ENCODE data around the gene RARA.

The RARA gene

DNA sequence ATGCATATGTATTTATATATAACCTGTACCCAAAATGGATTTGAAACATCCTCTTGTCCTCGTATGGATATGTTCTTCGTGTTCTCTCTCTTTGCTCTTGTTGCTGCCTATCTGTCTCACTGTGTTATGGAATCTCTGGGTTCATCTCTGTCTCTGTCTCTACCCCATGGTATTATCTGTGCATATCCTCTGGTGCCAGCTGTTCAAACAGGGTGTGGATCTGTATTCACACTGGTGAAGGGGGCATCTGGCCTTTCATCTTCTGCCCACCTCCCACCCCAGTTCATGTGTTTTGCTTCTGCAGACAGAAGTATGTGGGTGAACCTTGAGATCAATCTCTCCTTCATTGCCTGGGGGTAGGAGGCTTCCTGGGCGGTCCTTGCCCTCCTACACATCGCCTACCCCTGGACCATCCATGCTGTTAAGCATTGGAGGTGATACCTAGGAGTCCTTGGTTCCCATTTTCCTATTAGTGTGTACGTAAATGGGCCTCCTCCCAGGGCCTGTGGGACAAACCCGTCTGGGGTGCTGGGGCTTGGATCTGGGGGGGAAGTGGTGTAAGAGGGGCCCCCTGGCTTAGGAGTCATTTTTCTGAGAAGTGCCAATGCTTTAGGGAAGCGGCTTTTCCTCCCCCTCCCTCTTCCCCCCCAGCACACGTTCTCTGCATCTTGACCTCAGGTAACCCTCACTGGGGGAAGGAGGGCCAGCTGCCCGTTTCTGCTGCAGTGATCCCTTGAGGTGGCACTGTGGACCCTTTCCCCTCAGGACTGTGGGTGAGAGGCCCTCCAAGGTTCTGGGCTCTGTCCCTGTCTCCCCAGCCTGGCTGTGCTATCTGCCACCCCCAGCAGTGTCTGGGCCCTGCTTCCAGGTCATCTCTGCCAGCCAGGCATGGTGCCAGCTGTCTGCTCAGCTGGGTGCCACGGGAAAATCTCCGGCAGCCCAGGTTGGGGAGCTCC, 21.1 kb downstream of the RARA start:
- no peak for DNase-seq

DNA sequence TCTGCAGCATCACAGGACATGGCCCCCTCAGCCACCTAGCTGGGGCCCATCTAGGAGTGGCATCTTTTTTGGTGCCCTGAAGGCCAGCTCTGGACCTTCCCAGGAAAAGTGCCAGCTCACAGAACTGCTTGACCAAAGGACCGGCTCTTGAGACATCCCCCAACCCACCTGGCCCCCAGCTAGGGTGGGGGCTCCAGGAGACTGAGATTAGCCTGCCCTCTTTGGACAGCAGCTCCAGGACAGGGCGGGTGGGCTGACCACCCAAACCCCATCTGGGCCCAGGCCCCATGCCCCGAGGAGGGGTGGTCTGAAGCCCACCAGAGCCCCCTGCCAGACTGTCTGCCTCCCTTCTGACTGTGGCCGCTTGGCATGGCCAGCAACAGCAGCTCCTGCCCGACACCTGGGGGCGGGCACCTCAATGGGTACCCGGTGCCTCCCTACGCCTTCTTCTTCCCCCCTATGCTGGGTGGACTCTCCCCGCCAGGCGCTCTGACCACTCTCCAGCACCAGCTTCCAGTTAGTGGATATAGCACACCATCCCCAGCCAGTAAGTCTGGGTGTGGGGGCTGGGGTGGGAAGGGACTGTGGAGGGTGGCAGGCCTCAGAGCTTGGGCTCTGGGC, 22.0 kb downstream of the RARA start:
- no peak for DNase-seq

GRCh38 chr17:40331743-40332641, 23.0 kb downstream of the RARA start:
- DNase-seq: peak; percentile 65

DNA sequence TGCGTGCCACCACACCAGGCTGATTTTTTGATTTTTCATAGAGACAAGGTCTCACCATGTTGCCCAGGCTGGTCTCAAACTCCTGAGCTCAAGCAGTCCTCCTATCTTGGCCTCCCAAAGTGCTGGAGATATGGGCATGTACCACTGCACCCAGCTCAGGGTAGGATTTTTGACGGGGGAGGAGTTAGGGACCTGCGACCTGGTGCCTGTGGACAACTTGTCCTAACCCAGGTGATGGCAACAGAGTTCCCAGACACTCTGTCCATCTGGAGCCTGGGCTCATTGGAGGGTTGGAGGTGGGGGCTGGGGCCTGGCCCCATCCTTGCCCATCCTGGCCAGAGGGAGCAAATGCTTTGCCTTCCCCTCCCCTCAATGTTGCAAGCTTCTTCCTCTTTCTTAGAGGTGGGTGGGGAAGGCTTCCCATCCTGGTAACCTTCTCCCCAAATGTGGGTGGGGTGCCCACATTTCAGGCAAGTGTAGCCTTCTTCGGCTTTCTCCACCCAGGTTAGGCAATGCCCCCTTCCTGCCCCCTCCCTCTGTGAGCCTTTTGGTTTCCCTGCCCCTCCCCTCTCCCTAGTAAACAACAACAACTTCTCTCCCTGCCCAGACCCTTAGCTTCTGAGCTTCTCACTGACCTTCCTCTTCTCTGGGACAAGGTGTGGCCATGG, 24.9 kb downstream of the RARA start:
- no peak for DNase-seq

GRCh38 chr17:40335620-40336019, 26.6 kb downstream of the RARA start:
- no peak for DNase-seq

DNA sequence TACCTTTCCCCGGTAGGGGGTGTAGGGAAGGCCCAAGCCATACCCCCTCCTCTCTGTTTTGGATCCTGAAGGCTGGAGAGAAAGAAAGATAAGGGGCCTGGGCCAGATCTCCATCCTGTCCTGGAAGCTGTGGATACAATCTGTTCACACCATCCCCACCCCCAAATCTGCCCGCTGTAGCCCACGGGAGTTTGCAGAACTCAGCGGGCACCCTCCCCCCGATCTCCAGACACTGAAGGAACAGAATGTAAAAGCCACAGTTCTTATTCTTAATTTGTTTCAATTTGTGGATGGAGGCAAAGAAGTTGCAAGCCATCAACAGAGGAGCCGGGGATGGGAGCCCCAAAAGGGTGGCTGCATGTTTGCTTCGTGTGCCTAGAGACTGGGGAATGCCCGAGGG, 28.4 kb downstream of the RARA start:
- no peak for DNase-seq

DNA sequence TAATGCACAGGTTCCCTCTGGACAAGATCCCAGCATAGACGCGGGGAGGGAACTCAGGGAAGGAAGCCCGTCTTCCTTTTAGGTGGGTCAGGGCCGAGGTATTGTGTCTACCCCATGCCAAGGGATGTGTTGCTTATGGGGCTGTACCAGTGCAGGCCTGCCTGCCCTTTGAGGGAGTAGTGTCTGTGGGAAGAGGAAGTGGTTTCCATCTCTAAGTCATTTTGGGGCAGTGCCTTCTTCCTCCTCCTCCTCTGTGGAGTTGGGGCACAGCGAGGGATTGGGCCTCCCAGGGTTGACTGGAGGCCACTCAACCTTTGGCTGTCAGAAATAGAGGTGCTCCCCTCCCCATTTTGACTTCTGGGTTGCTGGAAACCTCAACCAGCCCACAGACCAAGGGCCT, 29.1 kb downstream of the RARA start:
- no peak for DNase-seq

- DNase-seq: no peak
Observed at GRCh38 chr17:40338941-40339649, 30.1 kb downstream of the RARA start.

- no peak for DNase-seq
Observed at GRCh38 chr17:40340327-40340726, 31.3 kb downstream of the RARA start.

DNA sequence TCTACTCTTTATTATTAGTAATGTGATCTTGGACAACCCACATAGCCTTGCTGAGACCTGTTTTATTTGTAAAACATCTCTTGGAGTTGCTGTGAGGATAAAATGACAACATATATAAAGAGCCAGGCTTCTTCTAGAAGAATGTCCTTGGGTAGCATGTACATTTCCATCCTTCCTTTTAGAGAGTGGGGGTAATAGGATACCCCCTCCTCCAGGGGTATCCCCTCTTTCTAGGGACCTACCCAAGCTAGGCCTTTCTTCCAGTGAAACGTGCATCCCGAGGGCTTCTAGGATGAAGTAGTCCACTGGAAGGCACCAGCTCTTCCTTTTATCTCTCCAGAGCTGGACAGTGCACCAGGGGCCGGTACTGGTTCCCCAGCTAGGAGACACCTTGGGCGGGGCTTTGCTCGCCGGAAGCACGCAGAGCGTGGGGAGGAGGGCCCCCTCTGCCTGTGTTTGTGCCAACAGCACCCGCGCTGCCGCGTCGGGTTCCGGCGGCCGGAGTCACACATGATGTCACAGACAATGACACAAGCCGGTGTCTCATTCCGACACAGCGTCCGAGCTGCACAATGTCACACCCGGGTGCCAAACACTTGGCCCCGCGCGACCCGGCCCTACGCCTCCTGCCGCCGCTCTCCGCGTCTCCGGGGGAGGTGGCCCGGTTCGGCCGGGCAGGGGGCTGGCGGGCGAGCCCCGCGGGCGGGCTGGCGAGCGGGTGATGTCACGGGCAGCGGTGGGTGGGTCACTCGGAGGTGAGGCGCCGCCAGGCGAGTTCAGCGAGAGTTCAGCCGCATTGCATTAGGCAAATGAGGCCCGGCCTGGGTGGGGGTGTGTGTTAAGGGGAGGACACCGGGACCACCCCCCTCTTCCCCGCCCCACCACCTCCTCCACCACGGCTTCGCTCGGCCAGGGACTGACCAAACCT, 32.2 kb downstream of the RARA start:
- DNase-seq: no peak

DNA sequence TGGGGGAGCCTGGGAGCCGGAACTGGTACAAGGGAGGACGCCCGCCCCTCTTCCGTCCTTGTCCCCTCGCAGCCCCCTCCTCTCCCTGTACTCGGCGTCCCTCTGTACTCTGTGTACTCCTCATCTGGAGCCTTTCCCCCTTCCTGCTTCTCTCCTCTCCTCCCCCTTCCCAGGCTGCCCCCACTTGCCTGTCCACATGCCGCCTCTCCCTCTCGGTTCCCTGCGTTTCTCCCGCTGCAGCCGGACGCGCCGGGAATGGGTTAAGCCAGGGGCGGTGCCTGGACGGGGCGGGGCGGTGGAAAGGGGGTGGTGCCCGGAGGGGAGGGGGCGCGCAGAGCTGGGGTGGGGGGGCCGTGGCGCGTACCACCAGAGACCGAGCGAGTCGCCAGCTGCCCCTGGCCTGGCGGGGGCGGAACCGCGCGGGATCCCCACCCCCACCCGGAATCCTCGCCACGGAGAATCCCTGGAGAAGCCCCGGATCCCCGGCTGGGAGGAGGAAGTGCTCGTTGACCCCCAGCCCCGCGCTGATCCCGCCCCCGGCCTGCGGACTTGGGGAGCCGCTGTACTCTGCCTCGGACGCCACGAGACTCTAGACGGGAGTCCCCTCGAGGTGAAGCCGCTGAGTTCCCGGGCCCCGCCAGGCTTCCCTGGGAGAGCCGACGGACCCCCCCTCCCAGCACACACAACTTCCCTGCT, 33.0 kb downstream of the RARA start:
- peak; percentile 61 for DNase-seq

GRCh38 chr17:40342504-40343218, 33.7 kb downstream of the RARA start:
- DNase-seq: no peak

DNA sequence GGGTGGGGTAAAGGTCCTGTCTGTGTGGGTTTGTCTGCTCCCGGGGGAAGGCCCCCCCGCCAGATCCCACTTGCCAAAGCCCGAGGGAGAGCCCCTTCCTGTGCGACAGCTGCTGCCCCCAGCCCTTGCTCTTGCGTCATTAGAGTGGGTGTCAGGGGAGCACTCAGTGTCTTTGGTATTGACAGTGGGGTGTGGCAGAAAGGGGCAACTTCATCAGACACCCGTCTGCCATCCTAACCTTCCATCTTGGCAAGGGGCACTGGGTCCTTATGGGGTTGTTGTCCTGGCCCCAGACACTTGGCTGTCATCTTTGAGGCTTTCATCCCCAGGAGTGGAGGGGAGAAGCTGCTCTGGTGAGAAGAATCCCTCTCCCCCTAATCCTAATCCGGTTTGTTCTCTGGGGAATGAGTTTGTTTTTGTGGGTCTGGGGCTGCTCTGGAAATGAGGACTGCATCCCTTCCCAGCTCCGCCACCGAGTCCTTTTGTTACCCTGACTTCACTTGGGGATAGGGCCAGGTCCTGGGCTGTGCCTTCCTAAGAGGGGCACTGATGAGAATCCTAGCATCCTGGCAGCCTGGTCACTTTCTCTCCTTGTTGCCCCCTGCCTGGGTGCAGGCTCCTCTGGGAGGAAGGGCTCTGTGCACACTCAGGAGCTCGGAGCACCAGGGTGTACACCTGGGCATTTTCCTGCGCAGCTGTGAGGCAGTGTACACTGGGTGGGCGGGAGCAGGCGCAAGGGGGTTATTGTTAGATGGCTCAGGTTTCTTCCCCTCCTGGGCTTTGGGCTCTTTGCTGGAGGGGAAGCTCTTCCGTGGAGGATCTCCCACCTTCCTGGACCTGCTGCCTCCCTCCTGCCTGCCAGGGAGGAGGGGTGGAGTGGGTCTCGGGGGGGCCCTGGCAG, 34.5 kb downstream of the RARA start:
- DNase-seq: no peak

- no peak for DNase-seq
Observed at GRCh38 chr17:40344421-40345160, 35.6 kb downstream of the RARA start.

DNA sequence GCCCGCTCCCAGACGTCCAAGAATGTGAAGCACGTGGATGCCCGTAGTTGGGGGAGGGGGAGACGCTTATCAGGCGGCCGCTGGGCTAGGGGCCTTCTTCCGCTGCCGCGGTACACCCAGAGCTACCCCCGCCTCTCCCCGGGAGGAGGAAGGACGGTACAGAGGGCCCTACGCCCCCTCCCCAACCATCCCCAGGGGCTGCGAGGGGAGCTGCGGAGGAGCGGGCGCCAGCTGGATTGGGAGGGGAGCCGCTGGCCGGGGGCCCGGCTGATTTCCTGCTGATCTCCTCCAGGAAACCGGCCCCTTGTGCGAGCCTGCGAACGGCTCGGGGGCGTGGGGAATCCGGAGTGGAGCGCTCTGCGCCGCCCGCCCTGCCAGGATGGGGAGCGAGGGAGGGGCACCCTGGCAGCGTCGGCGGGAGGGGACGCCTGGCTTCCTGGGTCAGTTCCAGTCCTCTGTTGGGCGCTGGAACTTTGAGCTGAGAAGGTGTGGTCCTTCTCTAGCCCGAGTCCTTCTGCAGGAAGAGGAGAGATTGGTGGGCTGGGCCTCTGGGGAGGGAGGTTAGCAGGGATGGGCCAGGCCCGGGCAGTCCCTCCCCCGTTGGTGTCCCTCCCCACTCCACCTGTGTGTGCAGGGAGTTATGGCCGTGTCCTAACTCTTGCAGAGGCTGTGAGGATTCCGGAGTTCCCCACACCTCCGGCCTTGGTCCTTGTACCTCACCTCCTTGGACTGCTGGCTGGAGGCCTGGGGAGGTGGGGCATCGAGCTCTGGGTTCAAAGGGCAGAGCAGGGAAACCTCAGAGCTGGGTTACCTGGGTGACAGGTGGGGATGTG, 36.4 kb downstream of the RARA start:
- DNase-seq: peak; percentile 89

DNA sequence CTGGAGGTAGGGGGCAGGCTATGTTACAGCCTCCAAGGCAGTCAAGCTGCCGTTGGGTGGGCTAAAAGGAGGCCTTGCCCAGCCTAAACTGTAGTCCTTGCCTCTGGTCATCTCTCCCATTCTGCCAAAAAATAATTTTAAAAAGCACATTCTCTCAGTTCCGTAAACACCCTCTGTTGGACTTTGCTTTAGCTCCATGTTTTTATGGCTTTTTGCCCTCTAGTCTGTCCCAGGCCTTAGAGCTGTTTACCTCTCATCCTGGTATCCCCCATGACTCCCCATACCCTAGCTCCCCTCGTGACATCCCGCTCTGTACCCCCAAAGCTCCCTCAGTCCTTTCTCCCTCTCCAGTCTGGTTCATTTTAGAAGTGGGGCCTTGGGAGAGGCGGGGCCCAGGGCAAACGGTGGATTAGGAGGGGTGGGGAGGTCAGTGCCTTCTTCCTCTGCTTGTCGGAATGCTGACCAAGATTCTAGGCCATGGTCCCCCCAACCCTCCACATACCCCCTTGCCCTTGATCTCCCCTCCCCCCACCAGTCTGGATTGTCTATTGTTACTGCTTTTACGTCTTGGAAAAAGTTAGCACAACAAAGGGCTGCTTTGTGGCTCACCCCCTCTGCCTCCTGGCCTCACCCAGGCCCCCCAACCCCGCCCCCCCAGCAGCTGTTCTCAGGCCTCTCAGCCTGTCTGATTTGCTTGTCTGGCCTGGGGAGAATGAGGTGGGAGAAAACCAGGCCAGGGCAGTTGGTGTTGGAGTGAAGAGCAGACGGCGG, 37.2 kb downstream of the RARA start:
- no peak for DNase-seq

All from fibroblast of upper back skin (primary cell).